Measurements from ENCODE around the gene ELL3. TPM values are rescaled to one million over a fixed set of nuclear protein-coding genes. Genes with fewer than 3 reads are reported as not detected.

The ELL3 gene
- total RNA-seq, 1 experiment from 2014 or later, result 4.3 TPM

DNA sequence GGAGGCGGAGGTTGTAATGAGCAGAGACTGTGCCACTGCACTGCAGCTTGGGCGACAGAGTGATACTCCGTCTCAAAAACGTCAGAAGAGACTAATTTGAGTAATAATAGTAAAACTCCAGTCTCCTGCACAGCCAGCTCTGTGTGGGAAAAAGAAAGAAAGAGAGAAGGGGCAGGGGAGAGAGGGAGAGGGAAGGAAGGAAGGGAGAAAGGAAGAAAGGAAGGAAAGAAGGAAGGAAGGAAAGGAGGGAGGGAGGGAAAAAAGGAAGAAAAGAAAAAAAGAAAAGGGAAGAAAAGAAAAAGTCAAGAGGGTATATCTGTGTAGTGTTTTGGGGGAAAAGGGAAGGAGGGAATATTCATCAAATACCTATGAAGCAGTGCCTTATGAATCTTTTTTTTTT is 53.6 kb downstream of the ELL3 start:
- DNase-seq (ENCODE audit: low read depth), result no peak

Other genes with a start within 250 kb of the ELL3 start
- 16.7 and 16.9 TPM in 2 replicates for gene PPIP5K1, start 186.8 kb downstream of the ELL3 start, total RNA-seq (2014; rRNA removed; shearing (Covaris generic))
- not detected in 2 replicates for gene CKMT1B, start 182.9 kb downstream of the ELL3 start, total RNA-seq (2014; rRNA removed; shearing (Covaris generic))
- not detected in 2 replicates for gene STRC, start 158.2 kb downstream of the ELL3 start, total RNA-seq (2014; rRNA removed; shearing (Covaris generic))
- gene CATSPER2, start 128.1 kb downstream of the ELL3 start, total RNA-seq (2014; rRNA removed; shearing (Covaris generic)), result 0.60 and 1.9 TPM in 2 replicates
- gene CKMT1A, start 83.1 kb downstream of the ELL3 start, total RNA-seq (2014; rRNA removed; shearing (Covaris generic)), result 0.24 TPM in 1 of 2 replicates, not detected in the other
- 303 and 323 TPM in 2 replicates for gene PDIA3, start 30.5 kb downstream of the ELL3 start, total RNA-seq (2014; rRNA removed; shearing (Covaris generic))
- gene SERF2, start 15.4 kb upstream of the ELL3 start, total RNA-seq (2014; rRNA removed; shearing (Covaris generic)), result 1,696 and 1,842 TPM in 2 replicates
- gene SERINC4, start 23.3 kb upstream of the ELL3 start, total RNA-seq (2014; rRNA removed; shearing (Covaris generic)), result not detected in 2 replicates
- 18.4 and 20.8 TPM in 2 replicates for gene HYPK, start 23.6 kb upstream of the ELL3 start, total RNA-seq (2014; rRNA removed; shearing (Covaris generic))
- 43.5 and 46.4 TPM in 2 replicates for gene MFAP1, start 47.7 kb upstream of the ELL3 start, total RNA-seq (2014; rRNA removed; shearing (Covaris generic))
- 52.4 and 58.3 TPM in 2 replicates for gene WDR76, start 50.0 kb upstream of the ELL3 start, total RNA-seq (2014; rRNA removed; shearing (Covaris generic))